Astrocyte of the spinal cord (primary cell): ENCODE measurements around the gene FNBP1.

Experiments used
- DNase-seq: peaks from one replicate; pipeline ENCODE4 v3.0.0; 2011; ENCODE audit warnings: low read depth, low spot score
- H3K4me3 ChIP-seq: 2 replicates; pipeline ENCODE4 v1.5.1; 2011; ENCODE audit warnings: low read depth, mild to moderate bottlenecking, low read length, moderate library complexity
- in situ Hi-C: cut with HindIII; loops from 2 replicates; pipeline ENCODE4 v1.10.0; 2017; ENCODE audit warnings: low sequenced_read_pairs
- TF ChIP-seq, protein P1 (sequence below): IDR thresholded peaks from 2 replicates; pipeline ENCODE4 v1.5.1; 2012; ENCODE audit warnings: low read depth, mild to moderate bottlenecking, low read length, inconsistent platforms

The FNBP1 gene

DNA sequence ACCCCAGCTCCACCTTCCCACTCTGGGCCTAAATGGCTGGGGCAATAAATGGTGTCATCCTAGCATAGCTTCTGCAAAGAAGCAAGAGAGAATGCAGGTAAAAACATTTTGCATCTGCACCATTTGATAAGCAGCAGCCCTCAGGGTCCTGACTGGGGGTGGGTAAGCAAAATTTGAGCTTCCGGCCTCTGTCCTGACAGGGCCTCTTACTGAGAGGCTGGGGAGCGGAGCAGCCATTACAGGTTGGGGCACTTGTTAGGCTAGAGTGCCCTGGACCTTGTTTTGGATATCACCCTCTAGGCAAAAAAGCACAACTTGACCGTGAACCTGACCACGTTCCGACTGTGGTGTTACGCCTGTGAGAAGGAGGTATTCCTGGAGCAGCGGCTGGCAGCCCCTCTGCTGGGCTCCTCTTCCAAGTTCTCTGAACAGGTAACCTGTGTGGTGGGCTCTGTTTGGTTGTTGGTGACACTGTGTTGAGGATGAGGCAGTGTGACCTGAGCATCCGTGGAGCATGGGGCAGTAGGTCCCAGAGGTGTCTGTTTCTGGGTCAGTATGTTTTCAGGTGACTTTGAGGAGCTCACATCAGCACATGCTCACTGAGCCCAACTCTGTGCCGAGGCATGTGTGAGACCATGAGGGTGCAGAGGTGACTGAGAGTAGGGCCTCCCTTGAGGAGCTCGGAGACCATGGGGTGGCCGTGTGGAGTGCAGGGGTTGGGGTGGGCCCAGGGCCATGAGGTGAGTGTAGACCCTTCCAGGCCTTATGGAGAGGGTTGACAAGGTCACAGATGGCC lies 184.6 kb downstream of the FNBP1 start:
- H3K4me3 ChIP-seq, result no peak overlapping the region
- TF ChIP-seq, protein P1, sequence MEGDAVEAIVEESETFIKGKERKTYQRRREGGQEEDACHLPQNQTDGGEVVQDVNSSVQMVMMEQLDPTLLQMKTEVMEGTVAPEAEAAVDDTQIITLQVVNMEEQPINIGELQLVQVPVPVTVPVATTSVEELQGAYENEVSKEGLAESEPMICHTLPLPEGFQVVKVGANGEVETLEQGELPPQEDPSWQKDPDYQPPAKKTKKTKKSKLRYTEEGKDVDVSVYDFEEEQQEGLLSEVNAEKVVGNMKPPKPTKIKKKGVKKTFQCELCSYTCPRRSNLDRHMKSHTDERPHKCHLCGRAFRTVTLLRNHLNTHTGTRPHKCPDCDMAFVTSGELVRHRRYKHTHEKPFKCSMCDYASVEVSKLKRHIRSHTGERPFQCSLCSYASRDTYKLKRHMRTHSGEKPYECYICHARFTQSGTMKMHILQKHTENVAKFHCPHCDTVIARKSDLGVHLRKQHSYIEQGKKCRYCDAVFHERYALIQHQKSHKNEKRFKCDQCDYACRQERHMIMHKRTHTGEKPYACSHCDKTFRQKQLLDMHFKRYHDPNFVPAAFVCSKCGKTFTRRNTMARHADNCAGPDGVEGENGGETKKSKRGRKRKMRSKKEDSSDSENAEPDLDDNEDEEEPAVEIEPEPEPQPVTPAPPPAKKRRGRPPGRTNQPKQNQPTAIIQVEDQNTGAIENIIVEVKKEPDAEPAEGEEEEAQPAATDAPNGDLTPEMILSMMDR, result no peak
- in situ Hi-C loops, result no loop called here
- no peak for DNase-seq

DNA sequence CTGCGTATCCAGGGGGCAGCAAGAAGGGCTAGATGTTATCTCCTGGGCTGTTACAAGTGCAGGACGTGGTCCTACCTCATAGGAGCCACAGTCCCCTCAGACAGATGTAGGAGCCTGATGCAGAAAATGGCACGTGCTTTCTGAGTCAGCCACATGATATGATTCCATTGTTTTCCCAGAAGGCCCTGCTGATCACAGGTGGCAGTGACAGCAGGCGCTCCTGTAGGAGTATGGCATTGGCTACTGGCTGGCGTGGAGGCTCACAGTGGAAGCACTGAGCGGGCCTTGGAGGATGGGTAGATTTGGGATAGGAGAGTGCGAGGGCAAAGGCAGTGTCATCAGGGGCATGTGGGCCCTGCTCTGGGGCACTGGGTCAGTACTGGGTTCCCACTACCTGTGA lies 185.8 kb downstream of the FNBP1 start:
- no peak overlapping the region for H3K4me3 ChIP-seq
- in situ Hi-C loops, result no loop called here
- no peak for DNase-seq
- TF ChIP-seq, protein P1, result no peak

DNA sequence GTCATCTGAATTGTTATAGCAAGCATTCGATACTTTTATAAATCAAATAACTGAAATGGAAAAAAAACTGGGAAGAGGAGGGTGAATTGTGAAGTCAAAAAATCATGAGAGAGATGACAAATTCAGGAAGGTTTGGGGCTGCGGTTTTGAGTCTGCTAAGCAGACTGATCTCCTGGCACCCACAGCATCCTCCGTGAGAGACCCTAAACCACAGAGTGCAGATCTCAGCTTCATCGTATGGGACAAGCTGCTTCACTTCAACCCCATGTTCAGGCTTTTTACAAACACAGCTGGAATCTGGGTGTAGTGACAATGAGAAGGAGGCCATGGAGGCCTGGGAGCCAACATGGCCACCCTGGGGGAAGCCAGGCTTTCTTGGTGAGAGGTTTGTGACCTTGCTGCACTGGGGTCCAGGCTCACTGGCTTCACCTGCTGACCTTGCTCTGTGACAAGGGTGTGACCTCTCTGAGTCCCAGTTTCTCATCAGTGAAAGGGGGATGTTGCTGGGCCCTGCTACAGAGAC lies 188.3 kb downstream of the FNBP1 start:
- in situ Hi-C loops, result no loop called here
- TF ChIP-seq, protein P1, result no peak
- H3K4me3 ChIP-seq, result no peak overlapping the region
- no peak for DNase-seq

DNA sequence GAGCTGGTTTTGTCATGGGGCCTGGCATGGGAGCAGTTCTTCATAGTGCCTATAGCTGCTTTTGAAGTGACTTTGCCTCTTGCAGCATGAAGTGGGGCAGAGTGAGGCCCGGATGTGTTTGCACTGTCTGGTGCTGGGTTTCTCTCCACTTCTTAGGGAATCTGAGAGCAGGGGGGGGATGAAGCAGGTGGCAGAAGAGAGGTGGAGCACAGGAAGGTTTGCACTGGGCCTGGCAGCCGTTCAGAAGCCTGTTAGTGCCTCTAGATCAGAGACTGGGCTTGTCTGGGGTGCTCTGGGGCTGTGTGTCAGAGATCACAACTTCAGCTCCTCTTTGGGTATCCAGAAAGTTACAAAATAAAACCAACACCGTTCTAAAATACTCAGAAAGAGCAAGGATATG lies 189.4 kb downstream of the FNBP1 start:
- no peak for DNase-seq
- no peak overlapping the region for H3K4me3 ChIP-seq
- TF ChIP-seq, protein P1, result no peak
- in situ Hi-C loops, result no loop called here

DNA sequence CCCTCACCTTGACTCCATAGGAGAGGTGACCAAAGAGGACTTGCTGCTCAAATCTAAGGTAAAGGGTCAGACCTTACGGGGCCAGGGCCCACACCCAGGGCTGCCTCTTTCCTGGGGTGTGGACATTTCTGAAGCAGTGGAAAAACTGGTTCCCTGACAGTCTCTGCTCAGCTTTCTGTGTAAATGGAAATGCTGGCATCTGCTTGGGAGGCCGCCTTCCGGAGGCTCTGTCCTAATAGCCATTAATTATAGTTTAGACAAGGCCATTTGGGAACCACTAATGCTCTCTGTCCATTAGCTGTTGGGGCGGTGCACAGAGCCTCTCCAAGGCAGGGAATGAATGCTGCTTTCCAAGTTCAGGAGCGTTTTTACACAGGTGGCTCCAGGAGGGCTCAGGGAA lies 190.4 kb downstream of the FNBP1 start:
- no peak for DNase-seq
- TF ChIP-seq, protein P1, result no peak
- H3K4me3 ChIP-seq, result no peak overlapping the region
- in situ Hi-C loops, result no loop called here

DNA sequence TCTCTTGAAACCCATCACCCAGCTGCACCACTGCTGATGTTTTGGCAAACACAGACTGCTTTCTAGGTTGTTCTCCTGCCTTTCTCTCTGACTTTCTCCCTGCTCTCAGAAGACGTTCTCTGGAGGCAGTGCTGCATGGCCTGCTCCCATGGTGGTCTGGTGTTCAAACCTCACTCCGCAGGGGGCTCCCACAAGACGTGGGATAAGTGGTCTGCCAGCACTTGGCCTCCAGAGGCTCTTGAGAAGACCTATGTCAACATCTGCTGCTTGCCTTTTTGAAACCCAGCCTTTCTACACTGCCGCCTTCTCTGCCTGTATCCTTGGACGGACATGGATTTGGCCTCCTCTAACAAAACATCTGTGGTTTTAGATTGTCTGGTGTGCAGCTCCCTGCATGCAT lies 191.2 kb downstream of the FNBP1 start:
- no peak for DNase-seq
- H3K4me3 ChIP-seq, result no peak overlapping the region
- TF ChIP-seq, protein P1, result no peak
- in situ Hi-C loops, result no loop called here
